Stimulated activated CD4-positive, alpha-beta T cell treated with anti-CD3 and anti-CD28 coated beads, Interleukin-1b, Interleukin-23, amount 100 ng/mL, for 4 hours (primary cell): ENCODE results near the gene OR10AD1.
"Not testable (repeated sequence)": the region's sequence is repeated elsewhere in the genome, so short reads cannot be mapped to it uniquely, and the experiment has no call there.

Experiments
- DNase-seq, 2 donors: peaks; one replicate each; pipeline ENCODE4 v3.0.0-alpha.2; 2020; ENCODE audit warnings: low read depth in 2 of 2

OR10AD1 gene

DNA sequence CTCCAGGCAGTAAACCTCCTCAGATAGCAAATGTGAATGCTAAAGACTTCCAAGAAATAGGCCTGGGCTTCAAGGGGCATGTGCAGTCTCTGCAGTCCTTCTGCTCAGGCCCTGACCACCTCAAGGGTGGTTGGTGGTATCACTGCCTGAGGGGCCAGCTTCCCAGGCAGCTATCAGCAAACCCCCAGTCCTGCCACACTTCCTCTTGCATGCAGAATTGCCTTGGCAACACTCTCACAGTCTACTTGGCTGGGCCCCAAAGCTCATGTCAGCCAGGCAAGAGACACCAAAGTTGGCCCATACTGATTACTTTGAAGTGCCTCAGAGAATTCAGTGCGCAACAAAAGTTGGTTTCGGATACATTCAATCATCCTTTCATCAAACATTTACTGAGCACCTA, 42.3 kb downstream of the OR10AD1 start:
- no peak for DNase-seq

GRCh38 chr12:48160046-48160445, 43.0 kb downstream of the OR10AD1 start:
- DNase-seq: no peak

DNA sequence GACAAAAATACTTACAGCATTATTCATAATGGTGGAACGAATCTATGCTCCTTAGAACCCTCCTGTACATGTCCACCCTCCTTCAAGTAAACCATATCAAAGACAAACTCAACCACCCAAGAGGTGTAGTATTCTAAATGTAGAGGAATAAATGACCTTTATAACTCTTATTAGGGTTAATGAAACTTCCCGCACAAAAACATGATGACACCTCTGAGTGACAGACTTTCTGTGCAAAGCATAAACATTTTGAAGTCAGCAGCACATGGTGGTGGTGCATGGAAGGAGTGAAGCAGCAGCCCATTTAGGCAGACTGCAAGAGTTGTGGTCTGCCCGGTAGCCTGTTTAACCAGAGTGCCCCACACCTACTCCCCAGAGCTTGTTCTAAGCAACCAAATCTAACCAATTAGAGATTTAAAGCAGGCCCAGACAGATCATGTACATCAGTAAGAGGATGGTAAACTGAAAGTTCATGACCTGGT, 45.2 kb downstream of the OR10AD1 start:
- no peak for DNase-seq

GRCh38 chr12:48157018-48157888, 45.8 kb downstream of the OR10AD1 start, which contains the start of gene ASB8:
Gene ASB8, minus strand, starts transcription at chr12:48157515. Its CDS starts 4,019 bp downstream, at chr12:48153496.
- peak; percentile 98 to 99 for DNase-seq

GRCh38 chr12:48156652-48157017, 46.5 kb downstream of the OR10AD1 start:
- no peak for DNase-seq

DNA sequence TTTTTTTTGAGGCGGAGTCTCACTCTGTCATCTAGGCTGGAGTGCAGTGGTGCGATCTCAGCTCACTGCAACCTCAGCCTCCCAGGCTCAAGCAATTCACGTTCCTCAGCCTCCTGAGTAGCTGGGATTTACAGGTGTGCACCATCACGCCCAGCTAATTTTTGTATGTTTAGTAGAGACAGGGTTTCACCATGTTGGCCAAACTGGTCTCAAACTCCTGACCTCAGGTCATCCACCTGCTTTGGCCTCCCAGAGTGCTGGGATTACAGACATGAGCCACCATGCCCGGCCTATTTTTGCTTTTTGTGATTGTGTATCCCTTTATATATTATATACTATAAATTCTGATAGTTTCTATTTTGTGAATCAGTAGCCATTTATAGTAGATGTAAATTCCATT, 47.3 kb downstream of the OR10AD1 start:
- DNase-seq: not testable (repeated sequence)
